Measurements from ENCODE around the gene MRAP. TPM values are rescaled to one million over a fixed set of nuclear protein-coding genes. Genes with fewer than 3 reads are reported as not detected.

Gene MRAP
- total and polyA plus RNA-seq, 10 of the 15 experiments (the other 5 are each of a cell fraction or from before 2014, with no cell fraction given): 0.34 to 1.2 TPM; not detected in 8

DNA sequence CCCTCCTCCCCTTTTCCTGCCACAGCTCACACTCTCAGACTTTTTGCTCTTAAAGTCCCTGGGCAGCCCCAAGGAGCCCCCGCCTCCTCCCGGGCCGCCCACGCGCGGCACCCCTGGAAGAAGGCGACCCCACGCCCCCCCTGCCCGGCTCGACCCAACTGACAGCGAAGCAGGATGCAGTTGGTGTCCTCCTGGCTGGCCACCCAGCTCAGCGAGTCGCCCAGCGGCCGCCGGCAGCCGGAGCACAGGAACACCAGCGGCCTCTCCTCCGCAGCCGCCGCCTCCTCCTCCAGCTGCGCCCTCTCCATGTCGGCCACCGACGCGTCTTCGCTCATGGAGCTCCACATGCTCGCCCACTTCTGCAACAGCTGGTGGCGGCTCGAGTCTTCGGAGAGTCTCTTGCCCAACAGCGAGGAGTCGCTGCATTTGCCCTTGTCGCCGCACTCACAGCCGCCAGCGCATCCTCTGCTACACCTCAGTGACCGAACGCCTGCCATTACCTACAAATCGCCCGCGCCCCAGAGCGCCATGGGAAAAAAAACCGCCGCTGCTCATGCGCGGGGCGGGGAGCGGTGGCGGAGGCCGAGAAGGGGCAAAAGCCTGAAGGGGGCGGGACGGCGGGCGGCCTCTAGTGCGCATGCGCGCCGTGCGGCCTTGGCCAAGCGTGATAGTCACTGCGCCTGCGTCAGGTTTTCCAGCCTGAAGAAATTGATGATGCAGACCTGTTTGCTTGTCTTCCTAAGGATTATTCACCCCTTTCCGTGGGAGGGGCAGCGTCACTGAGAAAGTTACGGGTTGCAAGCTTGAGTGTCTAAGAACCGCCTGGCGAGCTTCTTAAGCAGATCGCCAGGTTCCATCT is 19.9 kb upstream of the MRAP start, which contains the start of gene MIS18A (continued):
- TF ChIP-seq RELA (IDR thresholded peaks at IDR 0.05; ENCODE audit: borderline replicate concordance, partially characterized antibody) (peak; percentile 51), ASH2L (IDR thresholded peaks at IDR 0.05; ENCODE audit: borderline replicate concordance, low read depth) (no peak), IKZF2 (IDR thresholded peaks at IDR 0.05) (no peak; a peak in 1 of 4 replicates), SREBF1 (IDR thresholded peaks at IDR 0.05; ENCODE audit: low read length) (no peak), JUND (IDR thresholded peaks at IDR 0.05; ENCODE audit: low read depth, low read length) (no peak), LARP7 (IDR thresholded peaks at IDR 0.05) (peak; percentile 52; the same call in 1 of the 2 replicates), TAF1 (IDR thresholded peaks at IDR 0.05; ENCODE audit: borderline replicate concordance, low read depth, low read length) (no peak; the same call in 1 of the 2 replicates), EP300 (IDR thresholded peaks at IDR 0.05; ENCODE audit: borderline replicate concordance in 1 of 2, control insufficient read depth in 1 of 2, low read depth in 2 of 2, low read length in 2 of 2) (no peak), ZSCAN29 (IDR thresholded peaks at IDR 0.05) (no peak), GATAD2B (conservative IDR thresholded peaks at IDR 0.05; ENCODE audit: low read depth) (no peak; the same call in 1 of the 2 replicates), NRF1 (conservative IDR thresholded peaks at IDR 0.05; ENCODE audit: low read depth, low read length) (peak; percentile 96), MYB (IDR thresholded peaks at IDR 0.05; ENCODE audit: borderline replicate concordance, low read depth, low read length) (no peak), POLR2AphosphoS2 (IDR thresholded peaks at IDR 0.05; ENCODE audit: low read depth, low read length) (peak; percentile 68; the same call in 1 of the 2 replicates), ETV6 (conservative IDR thresholded peaks at IDR 0.05 in 1 of 2, IDR thresholded peaks at IDR 0.05 in 1 of 2; ENCODE audit: borderline replicate concordance in 1 of 2, low read depth in 1 of 2) (no peak)
- TF ChIP-seq, protein P1, sequence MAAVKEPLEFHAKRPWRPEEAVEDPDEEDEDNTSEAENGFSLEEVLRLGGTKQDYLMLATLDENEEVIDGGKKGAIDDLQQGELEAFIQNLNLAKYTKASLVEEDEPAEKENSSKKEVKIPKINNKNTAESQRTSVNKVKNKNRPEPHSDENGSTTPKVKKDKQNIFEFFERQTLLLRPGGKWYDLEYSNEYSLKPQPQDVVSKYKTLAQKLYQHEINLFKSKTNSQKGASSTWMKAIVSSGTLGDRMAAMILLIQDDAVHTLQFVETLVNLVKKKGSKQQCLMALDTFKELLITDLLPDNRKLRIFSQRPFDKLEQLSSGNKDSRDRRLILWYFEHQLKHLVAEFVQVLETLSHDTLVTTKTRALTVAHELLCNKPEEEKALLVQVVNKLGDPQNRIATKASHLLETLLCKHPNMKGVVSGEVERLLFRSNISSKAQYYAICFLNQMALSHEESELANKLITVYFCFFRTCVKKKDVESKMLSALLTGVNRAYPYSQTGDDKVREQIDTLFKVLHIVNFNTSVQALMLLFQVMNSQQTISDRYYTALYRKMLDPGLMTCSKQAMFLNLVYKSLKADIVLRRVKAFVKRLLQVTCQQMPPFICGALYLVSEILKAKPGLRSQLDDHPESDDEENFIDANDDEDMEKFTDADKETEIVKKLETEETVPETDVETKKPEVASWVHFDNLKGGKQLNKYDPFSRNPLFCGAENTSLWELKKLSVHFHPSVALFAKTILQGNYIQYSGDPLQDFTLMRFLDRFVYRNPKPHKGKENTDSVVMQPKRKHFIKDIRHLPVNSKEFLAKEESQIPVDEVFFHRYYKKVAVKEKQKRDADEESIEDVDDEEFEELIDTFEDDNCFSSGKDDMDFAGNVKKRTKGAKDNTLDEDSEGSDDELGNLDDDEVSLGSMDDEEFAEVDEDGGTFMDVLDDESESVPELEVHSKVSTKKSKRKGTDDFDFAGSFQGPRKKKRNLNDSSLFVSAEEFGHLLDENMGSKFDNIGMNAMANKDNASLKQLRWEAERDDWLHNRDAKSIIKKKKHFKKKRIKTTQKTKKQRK (IDR thresholded peaks at IDR 0.05; ENCODE audit: low read depth, low read length): 0 out of 2 replicates have a peak, but pooled peaks have one; percentile 41
- TF ChIP-seq, protein P2, sequence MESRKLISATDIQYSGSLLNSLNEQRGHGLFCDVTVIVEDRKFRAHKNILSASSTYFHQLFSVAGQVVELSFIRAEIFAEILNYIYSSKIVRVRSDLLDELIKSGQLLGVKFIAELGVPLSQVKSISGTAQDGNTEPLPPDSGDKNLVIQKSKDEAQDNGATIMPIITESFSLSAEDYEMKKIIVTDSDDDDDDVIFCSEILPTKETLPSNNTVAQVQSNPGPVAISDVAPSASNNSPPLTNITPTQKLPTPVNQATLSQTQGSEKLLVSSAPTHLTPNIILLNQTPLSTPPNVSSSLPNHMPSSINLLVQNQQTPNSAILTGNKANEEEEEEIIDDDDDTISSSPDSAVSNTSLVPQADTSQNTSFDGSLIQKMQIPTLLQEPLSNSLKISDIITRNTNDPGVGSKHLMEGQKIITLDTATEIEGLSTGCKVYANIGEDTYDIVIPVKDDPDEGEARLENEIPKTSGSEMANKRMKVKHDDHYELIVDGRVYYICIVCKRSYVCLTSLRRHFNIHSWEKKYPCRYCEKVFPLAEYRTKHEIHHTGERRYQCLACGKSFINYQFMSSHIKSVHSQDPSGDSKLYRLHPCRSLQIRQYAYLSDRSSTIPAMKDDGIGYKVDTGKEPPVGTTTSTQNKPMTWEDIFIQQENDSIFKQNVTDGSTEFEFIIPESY (IDR thresholded peaks at IDR 0.05): no peak
- TF ChIP-seq, protein P3, sequence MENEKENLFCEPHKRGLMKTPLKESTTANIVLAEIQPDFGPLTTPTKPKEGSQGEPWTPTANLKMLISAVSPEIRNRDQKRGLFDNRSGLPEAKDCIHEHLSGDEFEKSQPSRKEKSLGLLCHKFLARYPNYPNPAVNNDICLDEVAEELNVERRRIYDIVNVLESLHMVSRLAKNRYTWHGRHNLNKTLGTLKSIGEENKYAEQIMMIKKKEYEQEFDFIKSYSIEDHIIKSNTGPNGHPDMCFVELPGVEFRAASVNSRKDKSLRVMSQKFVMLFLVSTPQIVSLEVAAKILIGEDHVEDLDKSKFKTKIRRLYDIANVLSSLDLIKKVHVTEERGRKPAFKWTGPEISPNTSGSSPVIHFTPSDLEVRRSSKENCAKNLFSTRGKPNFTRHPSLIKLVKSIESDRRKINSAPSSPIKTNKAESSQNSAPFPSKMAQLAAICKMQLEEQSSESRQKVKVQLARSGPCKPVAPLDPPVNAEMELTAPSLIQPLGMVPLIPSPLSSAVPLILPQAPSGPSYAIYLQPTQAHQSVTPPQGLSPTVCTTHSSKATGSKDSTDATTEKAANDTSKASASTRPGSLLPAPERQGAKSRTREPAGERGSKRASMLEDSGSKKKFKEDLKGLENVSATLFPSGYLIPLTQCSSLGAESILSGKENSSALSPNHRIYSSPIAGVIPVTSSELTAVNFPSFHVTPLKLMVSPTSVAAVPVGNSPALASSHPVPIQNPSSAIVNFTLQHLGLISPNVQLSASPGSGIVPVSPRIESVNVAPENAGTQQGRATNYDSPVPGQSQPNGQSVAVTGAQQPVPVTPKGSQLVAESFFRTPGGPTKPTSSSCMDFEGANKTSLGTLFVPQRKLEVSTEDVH (IDR thresholded peaks at IDR 0.05; ENCODE audit: low read depth, partially characterized antibody): no peak
- TF ChIP-seq, protein P4, sequence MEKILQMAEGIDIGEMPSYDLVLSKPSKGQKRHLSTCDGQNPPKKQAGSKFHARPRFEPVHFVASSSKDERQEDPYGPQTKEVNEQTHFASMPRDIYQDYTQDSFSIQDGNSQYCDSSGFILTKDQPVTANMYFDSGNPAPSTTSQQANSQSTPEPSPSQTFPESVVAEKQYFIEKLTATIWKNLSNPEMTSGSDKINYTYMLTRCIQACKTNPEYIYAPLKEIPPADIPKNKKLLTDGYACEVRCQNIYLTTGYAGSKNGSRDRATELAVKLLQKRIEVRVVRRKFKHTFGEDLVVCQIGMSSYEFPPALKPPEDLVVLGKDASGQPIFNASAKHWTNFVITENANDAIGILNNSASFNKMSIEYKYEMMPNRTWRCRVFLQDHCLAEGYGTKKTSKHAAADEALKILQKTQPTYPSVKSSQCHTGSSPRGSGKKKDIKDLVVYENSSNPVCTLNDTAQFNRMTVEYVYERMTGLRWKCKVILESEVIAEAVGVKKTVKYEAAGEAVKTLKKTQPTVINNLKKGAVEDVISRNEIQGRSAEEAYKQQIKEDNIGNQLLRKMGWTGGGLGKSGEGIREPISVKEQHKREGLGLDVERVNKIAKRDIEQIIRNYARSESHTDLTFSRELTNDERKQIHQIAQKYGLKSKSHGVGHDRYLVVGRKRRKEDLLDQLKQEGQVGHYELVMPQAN (conservative IDR thresholded peaks at IDR 0.05): peak; percentile 100
